ENCODE data around the gene ELAPOR1.

Gene ELAPOR1

DNA sequence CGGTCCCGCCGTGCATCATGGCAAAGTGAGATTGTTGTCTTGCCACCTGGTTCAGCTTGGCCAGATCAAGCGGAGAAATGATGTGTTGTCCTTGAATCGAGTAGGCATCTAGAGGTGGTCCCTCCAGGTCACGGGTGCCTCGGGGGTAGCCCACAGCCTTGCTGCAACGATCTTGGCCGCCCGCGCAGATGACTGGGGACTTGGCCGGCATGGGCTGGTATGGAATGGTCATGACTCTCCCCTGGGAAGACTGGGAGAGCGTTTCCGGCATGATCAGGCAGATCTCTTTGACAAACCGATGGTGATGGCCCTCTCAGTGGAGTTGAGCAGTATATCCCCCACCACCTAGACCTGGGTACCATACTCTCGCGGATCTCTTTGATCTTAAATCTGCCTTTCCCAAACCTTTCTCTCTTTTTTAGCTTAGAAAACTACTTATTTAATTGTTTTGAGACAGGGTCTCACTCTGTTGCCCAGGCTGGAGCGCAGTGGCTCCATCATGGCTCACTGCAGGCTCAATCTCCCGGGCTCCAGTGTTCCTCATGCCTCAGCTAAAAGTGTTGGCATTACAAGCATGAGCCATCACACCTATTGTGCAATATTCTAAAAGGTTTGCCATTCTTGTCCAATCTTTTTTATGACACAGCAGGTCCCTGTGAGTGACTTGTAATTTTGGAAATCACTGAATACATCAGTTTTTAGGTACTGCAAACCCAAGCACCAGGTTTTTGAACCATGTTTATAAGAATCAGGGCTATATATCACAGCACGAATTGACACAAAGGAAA lies 9.4 kb upstream of the ELAPOR1 start:
- H3K27me3 ChIP-seq (ENCODE audit: insufficient read depth, poor library complexity, severe bottlenecking) = no peaks in the 10 kb centered on the region
- ATAC-seq (ENCODE audit: low read depth) (no peak), DNase-seq (ENCODE audit: low spot score) (no peak)
- TF ChIP-seq, protein P1, sequence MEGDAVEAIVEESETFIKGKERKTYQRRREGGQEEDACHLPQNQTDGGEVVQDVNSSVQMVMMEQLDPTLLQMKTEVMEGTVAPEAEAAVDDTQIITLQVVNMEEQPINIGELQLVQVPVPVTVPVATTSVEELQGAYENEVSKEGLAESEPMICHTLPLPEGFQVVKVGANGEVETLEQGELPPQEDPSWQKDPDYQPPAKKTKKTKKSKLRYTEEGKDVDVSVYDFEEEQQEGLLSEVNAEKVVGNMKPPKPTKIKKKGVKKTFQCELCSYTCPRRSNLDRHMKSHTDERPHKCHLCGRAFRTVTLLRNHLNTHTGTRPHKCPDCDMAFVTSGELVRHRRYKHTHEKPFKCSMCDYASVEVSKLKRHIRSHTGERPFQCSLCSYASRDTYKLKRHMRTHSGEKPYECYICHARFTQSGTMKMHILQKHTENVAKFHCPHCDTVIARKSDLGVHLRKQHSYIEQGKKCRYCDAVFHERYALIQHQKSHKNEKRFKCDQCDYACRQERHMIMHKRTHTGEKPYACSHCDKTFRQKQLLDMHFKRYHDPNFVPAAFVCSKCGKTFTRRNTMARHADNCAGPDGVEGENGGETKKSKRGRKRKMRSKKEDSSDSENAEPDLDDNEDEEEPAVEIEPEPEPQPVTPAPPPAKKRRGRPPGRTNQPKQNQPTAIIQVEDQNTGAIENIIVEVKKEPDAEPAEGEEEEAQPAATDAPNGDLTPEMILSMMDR (IDR thresholded peaks at IDR 0.05; ENCODE audit: poor library complexity, severe bottlenecking) = no peak
- H3K4me1 ChIP-seq (ENCODE audit: insufficient read depth, poor library complexity, severe bottlenecking) = peaks cover 2% of the 10 kb centered on the region
- H3K9me3 ChIP-seq (ENCODE audit: severe bottlenecking) = no peaks in the 10 kb centered on the region
- H3K4me3 ChIP-seq (ENCODE audit: severe bottlenecking) = no peak overlapping the region
- H3K36me3 ChIP-seq (ENCODE audit: low read depth) = 0 out of 2 replicates have a peak, but pooled peaks cover 9% of the 10 kb centered on the region
- H3K27ac ChIP-seq (ENCODE audit: poor library complexity, severe bottlenecking) = no peak overlapping the region

DNA sequence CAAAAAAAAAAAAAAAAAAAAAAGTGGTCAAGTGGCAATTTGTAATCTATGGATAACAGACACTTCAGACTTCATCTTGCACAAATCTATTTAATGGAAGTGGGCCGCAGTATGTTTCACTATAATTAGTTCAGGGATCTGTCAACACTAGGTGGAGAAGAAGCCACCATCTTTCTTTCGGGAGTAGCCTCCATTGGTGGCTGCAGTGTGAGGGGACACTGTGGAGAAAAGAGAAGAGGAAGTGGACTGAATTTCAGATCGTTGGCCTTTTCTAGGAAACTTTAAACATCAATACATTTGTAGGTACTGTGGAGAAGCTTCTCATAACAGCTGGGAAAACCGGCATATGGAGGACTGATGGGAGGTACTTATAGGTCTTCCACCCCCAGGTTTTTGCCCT lies 8.0 kb upstream of the ELAPOR1 start:
- no peak for DNase-seq (ENCODE audit: low spot score)
- peaks cover 2% of the 10 kb centered on the region for H3K4me1 ChIP-seq (ENCODE audit: insufficient read depth, poor library complexity, severe bottlenecking)
- H3K4me3 ChIP-seq (ENCODE audit: severe bottlenecking) = no peak overlapping the region
- H3K36me3 ChIP-seq (ENCODE audit: low read depth) = 0 out of 2 replicates have a peak, but pooled peaks cover 9% of the 10 kb centered on the region
- no peaks in the 10 kb centered on the region for H3K9me3 ChIP-seq (ENCODE audit: severe bottlenecking)
- H3K27ac ChIP-seq (ENCODE audit: poor library complexity, severe bottlenecking) = no peak overlapping the region
- H3K27me3 ChIP-seq (ENCODE audit: insufficient read depth, poor library complexity, severe bottlenecking) = no peaks in the 10 kb centered on the region
- TF ChIP-seq, protein P1 (IDR thresholded peaks at IDR 0.05; ENCODE audit: poor library complexity, severe bottlenecking) = no peak
- no peak for ATAC-seq (ENCODE audit: low read depth)

DNA sequence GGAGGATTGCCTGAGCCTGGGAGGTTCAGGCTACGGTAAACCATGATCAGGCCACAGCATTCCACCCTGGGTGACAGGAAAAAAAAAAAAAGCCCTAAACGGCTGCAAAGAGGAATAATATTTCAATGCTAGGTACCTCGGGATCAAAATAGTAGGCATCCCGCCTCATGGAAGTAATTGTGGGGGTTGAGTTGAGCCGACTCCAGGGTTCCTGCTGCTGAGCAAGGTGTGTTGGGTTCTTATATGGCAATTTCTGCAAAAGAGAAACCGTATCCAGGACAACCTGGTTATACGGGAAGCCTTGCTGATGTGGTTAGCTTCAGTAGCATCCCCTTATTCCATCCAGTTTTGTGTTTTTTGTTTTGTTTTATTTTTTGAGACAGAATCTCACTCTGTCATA lies 6.1 kb upstream of the ELAPOR1 start:
- Histone ChIP-seq H3K36me3 (ENCODE audit: low read depth) (0 out of 2 replicates have a peak, but pooled peaks cover 3% of the 10 kb centered on the region), H3K27me3 (ENCODE audit: insufficient read depth, poor library complexity, severe bottlenecking) (peaks cover 11% of the 10 kb centered on the region), H3K4me3 (ENCODE audit: severe bottlenecking) (no peak overlapping the region), H3K9me3 (ENCODE audit: severe bottlenecking) (no peaks in the 10 kb centered on the region), H3K4me1 (ENCODE audit: insufficient read depth, poor library complexity, severe bottlenecking) (no peaks in the 10 kb centered on the region), H3K27ac (ENCODE audit: poor library complexity, severe bottlenecking) (no peak overlapping the region)
- no peak for ATAC-seq (ENCODE audit: low read depth)
- TF ChIP-seq, protein P1 (IDR thresholded peaks at IDR 0.05; ENCODE audit: poor library complexity, severe bottlenecking) = no peak
- no peak for DNase-seq (ENCODE audit: low spot score)

DNA sequence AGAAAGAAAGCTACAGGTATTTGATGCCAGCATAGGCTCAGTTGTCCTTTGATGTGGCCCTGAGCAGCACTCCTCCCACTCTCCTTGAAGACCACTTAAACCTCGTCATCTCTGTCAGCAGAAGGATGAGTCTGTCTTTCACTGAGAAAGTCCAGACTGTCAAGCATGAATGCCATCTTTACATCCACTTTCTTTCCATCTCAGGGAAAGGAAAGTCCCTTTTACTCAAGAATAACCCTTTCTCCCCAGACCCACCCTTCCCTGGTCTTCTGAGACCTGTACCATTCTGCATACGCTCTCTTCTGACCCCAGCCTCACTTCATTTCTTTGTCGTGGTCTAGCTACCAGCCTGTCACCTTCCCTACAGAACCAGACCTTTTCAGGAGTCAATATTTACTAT lies 4.0 kb upstream of the ELAPOR1 start:
- DNase-seq (ENCODE audit: low spot score) (no peak), ATAC-seq (ENCODE audit: low read depth) (no peak)
- no peaks in the 10 kb centered on the region for H3K9me3 ChIP-seq (ENCODE audit: severe bottlenecking)
- H3K27ac ChIP-seq (ENCODE audit: poor library complexity, severe bottlenecking) = no peak overlapping the region
- no peaks in the 10 kb centered on the region for H3K4me1 ChIP-seq (ENCODE audit: insufficient read depth, poor library complexity, severe bottlenecking)
- H3K36me3 ChIP-seq (ENCODE audit: low read depth) = no peaks in the 10 kb centered on the region
- H3K4me3 ChIP-seq (ENCODE audit: severe bottlenecking) = no peak overlapping the region
- TF ChIP-seq, protein P1 (IDR thresholded peaks at IDR 0.05; ENCODE audit: poor library complexity, severe bottlenecking) = no peak
- H3K27me3 ChIP-seq (ENCODE audit: insufficient read depth, poor library complexity, severe bottlenecking) = peaks cover 30% of the 10 kb centered on the region

Measured in RWPE2 (cell line).